Natural killer cell (primary cell): ENCODE measurements around the gene ROBO1. TPM values are rescaled to one million over a fixed set of nuclear protein-coding genes. Genes with fewer than 3 reads are reported as not detected.

ENCODE experiments used
- ATAC-seq, 3 donors: fragments of 150-1000 bp in 2 of 3; fragments of 200-7000 bp in 1 of 3; cut with Tn5 transposase; 1 replicate in 1 of 3; 2 replicates in 2 of 3; pipeline ENCODE4 v1.10.0; 2021; ENCODE audit warnings: mild to moderate bottlenecking in 2 of 3, moderate library complexity in 2 of 3
- DNase-seq, 2 donors: peaks; one replicate each; pipeline versions ENCODE4 v3.0.0 to v3.0.0-alpha.2; 2013 to 2021; ENCODE audit warnings: mixed read lengths in 1 of 2
- H3K27ac ChIP-seq: one replicate; pipeline ENCODE4 v1.5.1; 2013; ENCODE audit warnings: mild to moderate bottlenecking, low read length
- H3K27me3 ChIP-seq: one replicate; pipeline ENCODE4 v1.6.1; 2013; ENCODE audit warnings: low read length; ENCODE audit not compliant: control insufficient read depth, insufficient read depth
- H3K36me3 ChIP-seq: one replicate; pipeline ENCODE4 v1.6.1; 2013; ENCODE audit warnings: low read length; ENCODE audit not compliant: control insufficient read depth, insufficient read depth
- H3K4me1 ChIP-seq: one replicate; pipeline ENCODE4 v1.6.1; 2013; ENCODE audit warnings: low read length; ENCODE audit not compliant: control insufficient read depth, insufficient read depth
- H3K4me3 ChIP-seq: one replicate; pipeline ENCODE4 v1.5.1; 2013; ENCODE audit warnings: low read length
- H3K9me3 ChIP-seq: one replicate; pipeline ENCODE4 v1.6.1; 2013; ENCODE audit warnings: low read length; ENCODE audit not compliant: control insufficient read depth, insufficient read depth
- H3K27ac Mint-ChIP-seq, 2 donors: one replicate each; pipeline ENCODE4 v1.8.0; 2022; ENCODE audit warnings: mild to moderate bottlenecking in 2 of 2, mixed read lengths in 2 of 2, moderate library complexity in 1 of 2
- H3K27me3 Mint-ChIP-seq, 2 donors: one replicate each; pipeline ENCODE4 v1.8.0; 2022; ENCODE audit warnings: low read depth in 2 of 2, mixed read lengths in 2 of 2
- H3K36me3 Mint-ChIP-seq: one replicate; pipeline ENCODE4 v1.8.0; 2022; ENCODE audit warnings: mixed read lengths
- H3K4me1 Mint-ChIP-seq, 2 donors: one replicate each; pipeline ENCODE4 v1.8.0; 2022; ENCODE audit warnings: mixed read lengths in 2 of 2
- H3K4me3 Mint-ChIP-seq: one replicate; pipeline ENCODE4 v1.8.0; 2022; ENCODE audit warnings: mild to moderate bottlenecking, moderate library complexity, mixed read lengths
- H3K9me3 Mint-ChIP-seq, 2 donors: one replicate each; pipeline ENCODE4 v1.8.0; 2022; ENCODE audit warnings: mixed read lengths in 2 of 2
- WGBS: methylation state at CpG from one replicate; pipeline ENCODE4 v1.1.7; 2013; ENCODE audit warnings: missing lambda C conversion rate; ENCODE audit not compliant: insufficient coverage; 5-methylcytosine and 5-hydroxymethylcytosine counted together
- intact Hi-C: fragments of 100-400 bp; cut with micrococcal nuclease; formaldehyde crosslinking; loops from one replicate; pipeline ENCODE4 v1.14.2; 2022
- total RNA-seq, 4 donors: library from RNA; stranded (reverse); fragments of 120-200 nt in 1 of 4; gene quantifications; one replicate each; pipeline versions ENCODE4 v1.2.3 to v1.2.4, GENCODE V29; 2013 to 2022
- TF ChIP-seq, protein P1 (sequence below): fragments of 200-600 bp; IDR thresholded peaks from one replicate; pipeline ENCODE4 v1.8.0; 2022; ENCODE audit warnings: antibody characterized with exemption

The ROBO1 gene
- total RNA-seq, 3 donors from 2014 or later (not counting 1 experiment from before 2014, with no cell fraction given): 0.07 TPM; not detected in 2

DNA sequence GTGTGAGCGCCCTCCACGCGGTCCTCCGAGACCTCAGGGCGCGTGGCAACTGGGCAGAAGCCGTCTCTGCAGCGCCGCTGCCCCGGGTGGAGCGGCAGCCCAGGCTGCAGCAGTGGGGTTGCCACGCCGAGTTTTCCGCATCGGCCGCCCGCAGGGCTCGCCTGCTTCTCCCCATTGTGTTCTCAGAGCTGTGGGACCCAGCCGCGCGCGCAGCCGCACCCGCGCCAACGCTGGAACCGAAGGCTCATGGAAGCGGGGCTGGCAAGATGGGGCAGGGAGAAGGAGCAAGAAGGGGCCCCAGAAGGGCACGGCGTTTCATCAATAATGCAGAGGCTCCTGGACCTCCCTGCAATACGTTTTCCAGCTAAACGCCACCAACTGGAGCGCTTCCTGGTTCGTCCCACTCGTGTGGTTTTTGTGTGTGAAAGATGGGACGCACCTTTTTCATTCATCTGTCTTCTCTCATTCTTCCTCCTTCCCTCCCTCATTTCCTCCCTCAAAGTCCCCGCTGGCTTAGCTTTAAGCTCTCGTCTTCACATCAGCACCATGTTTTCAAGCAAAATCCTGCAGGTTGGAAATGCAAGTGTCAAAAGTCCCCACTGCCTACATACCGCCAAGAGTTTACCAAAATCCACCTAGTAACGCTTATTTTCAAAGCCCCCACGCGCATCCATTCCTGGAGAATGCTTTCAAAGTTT, 1.2 kb downstream of the ROBO1 start:
- DNase-seq: no peak
- H3K27ac Mint-ChIP-seq: no peak overlapping the region
- no peaks in the 10 kb centered on the region for H3K36me3 Mint-ChIP-seq
- H3K4me1 Mint-ChIP-seq: no peaks in the 10 kb centered on the region
- H3K27me3 ChIP-seq: peaks cover 3% of the 10 kb centered on the region
- no peaks in the 10 kb centered on the region for H3K27me3 Mint-ChIP-seq
- peaks cover 10% of the 10 kb centered on the region for H3K9me3 ChIP-seq
- H3K4me1 ChIP-seq: no peaks in the 10 kb centered on the region
- ATAC-seq: no peak
- TF ChIP-seq, protein P1, sequence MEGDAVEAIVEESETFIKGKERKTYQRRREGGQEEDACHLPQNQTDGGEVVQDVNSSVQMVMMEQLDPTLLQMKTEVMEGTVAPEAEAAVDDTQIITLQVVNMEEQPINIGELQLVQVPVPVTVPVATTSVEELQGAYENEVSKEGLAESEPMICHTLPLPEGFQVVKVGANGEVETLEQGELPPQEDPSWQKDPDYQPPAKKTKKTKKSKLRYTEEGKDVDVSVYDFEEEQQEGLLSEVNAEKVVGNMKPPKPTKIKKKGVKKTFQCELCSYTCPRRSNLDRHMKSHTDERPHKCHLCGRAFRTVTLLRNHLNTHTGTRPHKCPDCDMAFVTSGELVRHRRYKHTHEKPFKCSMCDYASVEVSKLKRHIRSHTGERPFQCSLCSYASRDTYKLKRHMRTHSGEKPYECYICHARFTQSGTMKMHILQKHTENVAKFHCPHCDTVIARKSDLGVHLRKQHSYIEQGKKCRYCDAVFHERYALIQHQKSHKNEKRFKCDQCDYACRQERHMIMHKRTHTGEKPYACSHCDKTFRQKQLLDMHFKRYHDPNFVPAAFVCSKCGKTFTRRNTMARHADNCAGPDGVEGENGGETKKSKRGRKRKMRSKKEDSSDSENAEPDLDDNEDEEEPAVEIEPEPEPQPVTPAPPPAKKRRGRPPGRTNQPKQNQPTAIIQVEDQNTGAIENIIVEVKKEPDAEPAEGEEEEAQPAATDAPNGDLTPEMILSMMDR: no peak
- intact Hi-C loops: no loop called here
- no peak overlapping the region for H3K4me3 ChIP-seq
- 14% methylated on average over 41 of the region's 42 CpGs for WGBS
- H3K9me3 Mint-ChIP-seq: peaks cover 12 to 19% of the 10 kb centered on the region in 2 donors
- H3K27ac ChIP-seq: no peak overlapping the region
- H3K36me3 ChIP-seq: no peaks in the 10 kb centered on the region
- H3K4me3 Mint-ChIP-seq: no peak overlapping the region

DNA sequence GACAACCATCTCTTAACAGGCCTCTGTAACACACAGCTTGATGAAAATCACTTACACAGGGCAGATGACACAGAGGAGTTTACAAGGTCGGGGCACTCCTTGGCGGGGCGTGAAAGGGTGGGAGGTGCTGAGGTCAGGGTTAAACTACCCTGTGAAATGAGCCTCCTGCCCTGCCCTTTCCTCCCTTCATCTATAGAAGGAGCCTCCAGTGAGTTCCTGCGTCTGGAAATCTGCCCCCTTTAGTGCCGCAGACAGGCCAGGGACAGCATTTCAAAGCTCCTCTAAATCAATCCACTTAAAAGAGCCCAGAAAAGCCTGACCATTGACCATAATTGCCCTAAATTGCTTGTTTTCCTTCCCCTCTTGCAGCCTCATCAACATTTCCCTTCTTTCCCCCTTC, 1.9 kb downstream of the ROBO1 start:
- Mint-ChIP-seq H3K4me1 (no peaks in the 10 kb centered on the region), H3K27me3 (no peaks in the 10 kb centered on the region), H3K36me3 (no peaks in the 10 kb centered on the region), H3K4me3 (no peak overlapping the region), H3K27ac (no peak overlapping the region), H3K9me3 (peaks cover 14 to 19% of the 10 kb centered on the region in 2 donors)
- intact Hi-C loops: no loop called here
- H3K4me1 ChIP-seq: no peaks in the 10 kb centered on the region
- H3K9me3 ChIP-seq: peaks cover 10% of the 10 kb centered on the region
- DNase-seq (no peak), ATAC-seq (no peak)
- no peak overlapping the region for H3K27ac ChIP-seq
- WGBS: 9% methylated on average over 5 of the region's 5 CpGs
- H3K36me3 ChIP-seq: no peaks in the 10 kb centered on the region
- H3K27me3 ChIP-seq: peaks cover 3% of the 10 kb centered on the region
- H3K4me3 ChIP-seq: no peak overlapping the region
- TF ChIP-seq, protein P1: no peak

DNA sequence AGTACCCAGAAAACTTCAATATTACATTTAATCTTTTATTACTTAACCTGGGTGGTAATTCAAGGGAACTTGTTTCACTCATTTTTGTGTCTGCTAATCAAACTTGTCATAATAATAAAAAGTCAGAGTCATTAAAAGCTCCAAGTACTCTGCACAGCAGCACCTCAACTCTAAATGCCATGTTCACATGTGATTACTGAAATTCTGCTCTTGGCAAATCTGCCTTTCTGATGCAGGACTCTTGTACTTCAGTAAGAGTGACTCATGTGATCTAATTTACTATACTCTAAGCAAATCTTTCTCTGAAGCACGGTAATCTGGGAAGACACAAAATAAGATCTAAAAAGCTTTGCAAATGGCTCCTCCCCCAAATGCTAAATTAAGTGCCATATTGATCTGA, 6.4 kb downstream of the ROBO1 start:
- Mint-ChIP-seq H3K27me3 (no peaks in the 10 kb centered on the region), H3K27ac (no peak overlapping the region), H3K4me3 (no peak overlapping the region), H3K36me3 (no peaks in the 10 kb centered on the region), H3K4me1 (no peaks in the 10 kb centered on the region), H3K9me3 (peaks cover 18 to 30% of the 10 kb centered on the region in 2 donors)
- intact Hi-C loops: no loop called here
- TF ChIP-seq, protein P1: no peak
- WGBS: 71% methylated on average over 1 of the region's 1 CpG
- Histone ChIP-seq H3K4me3 (no peak overlapping the region), H3K4me1 (no peaks in the 10 kb centered on the region), H3K27ac (no peak overlapping the region), H3K27me3 (no peaks in the 10 kb centered on the region), H3K36me3 (no peaks in the 10 kb centered on the region), H3K9me3 (peaks cover 5% of the 10 kb centered on the region)
- no peak for ATAC-seq
- no peak for DNase-seq

- H3K9me3 ChIP-seq: peaks cover 12% of the 10 kb centered on the region
- ATAC-seq (no peak), DNase-seq (no peak)
- TF ChIP-seq, protein P1: no peak
- no peaks in the 10 kb centered on the region for H3K27me3 ChIP-seq
- no peak overlapping the region for H3K4me3 ChIP-seq
- H3K36me3 ChIP-seq: no peaks in the 10 kb centered on the region
- no peaks in the 10 kb centered on the region for H3K36me3 Mint-ChIP-seq
- no peak overlapping the region for H3K4me3 Mint-ChIP-seq
- no peaks in the 10 kb centered on the region for H3K4me1 Mint-ChIP-seq
- no peaks in the 10 kb centered on the region for H3K27me3 Mint-ChIP-seq
- WGBS: no CpG with 5 or more reads among the region's 1 CpG
- no peak overlapping the region for H3K27ac Mint-ChIP-seq
- H3K4me1 ChIP-seq: no peaks in the 10 kb centered on the region
- H3K27ac ChIP-seq: no peak overlapping the region
- peaks cover 13 to 25% of the 10 kb centered on the region in 2 donors for H3K9me3 Mint-ChIP-seq
- intact Hi-C loops: no loop called here
Measured at GRCh38 chr3:79751703-79752102, 16.1 kb downstream of the ROBO1 start.
